HT-29 (cell line): Measurements from ENCODE around the gene WDFY4. TPM values are rescaled to one million over a fixed set of nuclear protein-coding genes. Genes with fewer than 3 reads are reported as not detected.
A peak's percentile ranks its signal among the peaks of the same experiment; 100 is the strongest.

Experiments used
- DNase-seq: peaks from one replicate; pipeline ENCODE4 v3.0.0-alpha.2; 2015; ENCODE audit warnings: low spot score
- total RNA-seq: library from RNA; depleted of rRNA; stranded (reverse); fragments of >200 nt; shearing (Covaris generic); gene quantifications from 2 replicates; pipeline ENCODE4 v1.2.3, GENCODE V29; 2014

The WDFY4 gene
- total RNA-seq, 1 experiment from 2014 or later, result 0.10 TPM

DNA sequence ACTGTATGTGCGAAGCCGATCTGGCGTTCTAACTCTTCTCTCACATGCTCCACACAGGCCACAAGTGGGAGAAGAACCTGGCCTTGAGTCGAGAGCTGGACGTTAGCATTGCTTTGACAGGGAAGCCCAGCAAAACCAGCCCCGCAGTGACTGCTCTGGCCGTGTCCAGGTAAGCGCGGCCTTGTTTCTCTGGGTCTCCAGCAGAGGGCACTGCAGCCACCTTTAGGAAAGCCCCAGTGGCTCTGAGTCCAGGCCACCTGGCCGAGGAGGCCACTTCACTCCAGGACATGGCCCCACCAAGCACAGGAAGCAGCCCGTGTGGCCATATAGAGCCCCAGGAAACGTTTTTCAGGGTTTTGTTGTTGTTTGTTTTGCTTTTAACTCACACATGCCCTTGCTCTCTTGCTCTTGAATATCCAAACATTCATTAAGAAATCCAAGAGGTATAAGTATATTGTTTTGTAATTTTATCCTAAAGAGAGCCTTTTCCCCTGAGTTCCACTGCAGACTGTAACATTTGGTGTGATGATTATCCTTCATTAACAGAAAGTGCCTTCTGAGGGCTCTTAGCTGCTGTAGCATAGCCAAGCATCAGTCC is 296.7 kb downstream of the WDFY4 start:
- peak; percentile 85 for DNase-seq

DNA sequence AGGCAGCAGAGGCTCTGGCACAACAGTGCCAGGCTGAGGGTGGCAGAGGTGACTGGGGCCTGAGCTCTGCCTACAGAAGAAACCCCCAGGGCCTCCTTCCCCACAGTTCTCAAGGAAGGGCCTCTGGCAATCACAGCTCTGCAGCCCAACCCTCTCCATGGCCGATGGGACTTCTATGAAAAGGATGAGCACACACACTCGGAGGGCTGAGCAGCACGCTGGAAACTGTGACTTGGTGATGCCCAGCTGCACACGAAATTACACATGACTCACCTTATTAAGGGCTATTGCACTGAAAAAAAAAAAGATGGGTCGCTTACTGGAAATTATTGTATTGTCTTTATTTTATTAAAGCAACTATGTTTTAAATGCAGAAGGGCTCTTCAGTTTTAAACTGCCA is 297.9 kb downstream of the WDFY4 start:
- DNase-seq, result no peak

DNA sequence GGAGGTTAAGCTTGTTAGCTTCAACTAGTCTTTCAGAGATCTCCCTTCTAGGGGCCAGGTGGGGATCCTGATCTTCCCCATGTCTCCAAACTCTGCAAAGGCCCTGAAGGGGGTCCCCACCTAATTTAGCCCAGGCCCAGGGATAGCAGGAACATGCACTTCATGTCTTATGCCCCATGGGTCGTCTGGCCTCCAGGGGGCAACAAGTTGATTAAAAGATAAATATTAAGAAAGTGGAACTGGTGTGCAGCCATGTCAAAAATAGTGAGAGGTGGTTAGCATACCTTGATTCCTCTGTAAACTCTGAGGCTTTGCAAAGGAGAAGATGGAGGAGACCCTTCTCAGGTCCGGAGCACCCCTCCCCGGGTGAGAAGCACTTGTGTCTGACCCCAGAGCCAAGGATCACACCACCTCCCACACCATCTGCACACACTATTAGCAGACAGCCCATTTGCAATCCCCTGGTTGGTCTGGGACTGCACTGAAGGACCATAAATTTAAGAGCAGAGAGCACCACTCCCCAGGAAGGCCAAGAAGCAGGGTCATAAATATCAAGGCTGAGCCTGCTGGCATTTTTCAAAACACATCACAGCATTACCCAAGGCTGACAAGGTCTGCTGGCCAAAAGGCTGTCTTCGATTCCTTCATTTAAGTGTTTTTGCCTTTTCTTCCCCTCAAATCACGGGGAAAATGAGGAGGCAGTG is 299.1 kb downstream of the WDFY4 start:
- no peak for DNase-seq

DNA sequence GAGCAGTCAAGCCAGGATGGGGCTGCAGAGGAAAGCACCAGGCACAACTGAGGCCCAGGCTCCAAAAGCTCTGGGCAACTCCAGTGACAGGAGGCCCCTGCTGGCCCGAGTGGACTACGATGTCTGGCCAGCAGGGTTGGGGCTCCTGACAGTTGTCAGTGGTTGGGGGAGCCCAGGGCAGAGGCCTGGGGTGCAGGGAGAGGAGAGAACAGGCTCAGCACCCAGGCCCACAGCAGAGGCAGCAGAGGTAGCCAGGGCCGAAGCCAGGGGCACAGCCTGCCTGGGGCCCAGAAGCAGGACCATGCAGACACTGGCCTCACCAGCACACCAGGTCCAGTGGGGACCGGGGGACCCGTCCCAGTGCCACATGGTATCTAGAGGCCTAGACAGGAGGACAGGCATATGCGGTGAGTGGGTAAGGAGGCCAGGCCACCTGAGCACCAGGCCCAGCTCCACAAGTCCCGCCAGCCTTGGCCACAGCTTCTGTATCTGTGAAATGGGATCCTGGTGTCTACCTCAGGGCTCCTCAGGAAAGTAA is 301.0 kb downstream of the WDFY4 start:
- DNase-seq, result no peak

DNA sequence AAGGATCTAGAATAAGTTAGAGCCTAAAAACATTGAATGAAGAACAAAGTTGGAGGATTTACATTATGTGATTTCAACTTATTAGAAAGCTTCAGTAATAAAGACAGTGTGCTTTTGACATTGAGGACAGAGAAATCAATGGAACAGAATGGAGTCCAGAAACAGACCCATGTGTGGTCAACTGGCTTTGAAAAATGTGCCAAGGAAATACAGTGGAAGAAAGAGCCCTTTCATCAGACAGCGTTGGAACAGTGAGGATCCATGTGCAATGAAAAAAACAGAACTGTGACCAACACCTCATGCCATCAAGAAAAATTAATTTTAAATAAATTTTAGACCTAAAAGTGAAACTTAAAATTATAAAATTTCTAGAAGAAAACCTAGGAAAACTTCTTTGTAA is 305.6 kb downstream of the WDFY4 start:
- DNase-seq, result no peak

DNA sequence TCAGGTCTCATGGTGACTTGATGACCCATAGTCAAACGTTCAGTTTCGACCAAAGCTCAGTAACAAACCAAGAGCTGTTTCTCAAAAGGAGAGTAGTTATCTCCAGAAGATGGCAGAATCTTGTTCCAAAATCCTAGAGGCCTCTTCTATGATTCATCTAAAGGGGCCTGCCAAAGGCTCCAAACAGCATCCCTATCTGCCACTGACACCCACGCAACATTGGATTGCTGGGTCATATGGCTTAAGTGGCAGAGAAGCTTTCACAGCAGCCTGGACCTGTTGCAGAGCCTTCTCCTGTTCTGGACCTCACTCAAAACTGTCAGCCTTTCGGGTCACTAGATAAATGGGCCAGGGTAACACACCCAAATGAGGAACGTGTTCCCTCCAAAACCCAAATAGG is 309.0 kb downstream of the WDFY4 start:
- no peak for DNase-seq

DNA sequence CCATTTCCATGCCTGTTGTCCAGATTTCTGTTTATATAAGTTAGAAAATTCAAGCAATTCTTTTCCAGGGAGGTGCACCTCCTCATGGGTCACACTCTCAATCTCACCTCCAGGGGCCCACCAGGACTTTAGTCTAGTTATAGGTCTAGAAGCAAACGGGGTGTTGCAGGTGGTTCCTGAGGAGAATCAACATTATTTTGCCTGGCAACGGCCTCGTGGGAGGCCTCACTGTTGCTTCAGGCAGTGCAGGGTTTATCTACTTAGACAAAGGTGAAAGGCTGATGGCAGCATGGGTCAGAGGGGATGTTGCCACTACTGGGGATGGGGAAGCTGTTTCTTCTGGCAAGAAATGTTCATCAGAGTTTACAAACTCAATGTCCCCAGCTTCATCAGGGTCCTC is 311.7 kb downstream of the WDFY4 start:
- no peak for DNase-seq

DNA sequence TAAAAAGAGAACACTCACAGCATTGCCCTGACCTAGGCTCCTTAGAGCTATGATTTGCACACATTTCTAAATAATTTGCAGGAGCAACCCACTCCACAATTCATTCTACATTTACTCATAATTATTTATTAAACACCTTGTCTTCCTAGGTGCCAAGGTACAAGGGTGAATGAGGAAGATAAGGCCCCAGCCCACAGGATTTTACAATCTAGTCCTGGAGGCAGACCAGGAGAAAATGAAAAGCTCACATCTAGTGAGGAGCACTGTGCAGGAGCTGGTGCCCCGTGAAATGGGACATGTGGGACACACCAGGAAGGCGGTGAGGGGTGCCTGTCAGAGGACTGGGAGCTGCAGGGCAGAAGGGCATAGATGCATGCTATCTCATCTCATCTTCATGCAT is 314.7 kb downstream of the WDFY4 start:
- DNase-seq, result no peak

DNA sequence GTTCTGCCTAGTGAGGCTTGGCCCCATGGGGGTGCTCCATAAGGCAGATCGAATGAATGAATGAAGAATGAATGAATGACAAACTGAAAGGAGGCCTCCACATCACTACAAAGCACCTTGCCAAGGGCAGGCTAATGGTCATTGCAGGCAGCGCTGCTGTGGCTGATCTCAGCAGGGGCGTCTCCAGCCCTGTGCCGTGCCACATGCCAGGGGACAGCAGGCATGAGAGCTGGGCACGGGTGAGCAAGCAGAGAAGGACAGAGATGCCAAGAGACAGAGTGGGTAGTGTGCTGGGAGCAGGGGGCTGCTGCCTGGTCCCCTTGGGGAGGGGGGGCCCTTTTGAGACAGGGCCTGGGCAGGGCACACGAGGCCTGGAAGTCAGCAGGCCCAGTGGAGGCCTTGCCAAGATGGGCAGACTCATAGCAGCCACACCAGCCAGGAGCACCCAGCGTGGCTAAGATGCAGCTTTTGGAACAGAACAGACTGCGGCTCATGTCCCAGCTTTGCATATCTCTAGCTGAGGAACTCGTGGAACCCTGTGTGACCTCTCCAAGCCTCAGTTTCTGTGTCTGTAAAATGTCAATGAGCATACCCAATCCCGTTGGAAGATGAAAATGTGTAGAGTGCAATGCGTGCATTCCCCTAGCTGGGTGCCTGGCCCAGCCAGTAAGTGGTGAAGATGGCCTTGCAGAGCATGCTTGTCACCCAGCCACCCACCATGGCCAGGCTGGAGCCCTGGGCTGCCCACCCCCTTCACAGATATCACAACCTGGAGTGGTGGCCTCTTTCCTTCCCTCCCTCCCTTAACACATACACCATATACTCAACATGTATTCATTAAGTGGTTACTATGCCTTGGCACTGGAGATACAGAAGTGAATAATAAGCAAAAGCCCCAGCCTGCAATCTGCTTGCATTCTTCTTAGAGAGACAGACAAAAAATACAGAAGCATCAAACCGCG is 316.0 kb downstream of the WDFY4 start:
- DNase-seq, result no peak

DNA sequence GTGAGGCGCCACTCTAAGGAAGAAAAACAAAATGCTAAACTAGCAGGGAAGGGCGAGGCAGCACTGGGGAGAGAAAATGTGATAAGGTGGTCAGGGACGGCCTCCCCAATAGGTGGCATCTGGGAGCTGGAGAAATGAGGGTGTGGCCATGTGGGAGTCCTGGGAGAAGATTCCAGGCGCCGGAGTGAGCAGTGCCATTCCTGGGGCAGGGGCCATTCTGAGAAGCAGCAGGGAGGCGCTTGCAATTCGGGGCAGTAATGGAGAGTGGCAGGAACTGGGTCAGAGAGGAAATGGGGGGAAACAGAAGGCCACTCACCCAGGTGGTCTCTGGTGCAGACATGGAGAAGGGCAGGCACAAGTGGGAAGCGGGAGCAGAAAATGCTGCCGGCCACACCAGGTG is 316.7 kb downstream of the WDFY4 start:
- peak; percentile 10 for DNase-seq

DNA sequence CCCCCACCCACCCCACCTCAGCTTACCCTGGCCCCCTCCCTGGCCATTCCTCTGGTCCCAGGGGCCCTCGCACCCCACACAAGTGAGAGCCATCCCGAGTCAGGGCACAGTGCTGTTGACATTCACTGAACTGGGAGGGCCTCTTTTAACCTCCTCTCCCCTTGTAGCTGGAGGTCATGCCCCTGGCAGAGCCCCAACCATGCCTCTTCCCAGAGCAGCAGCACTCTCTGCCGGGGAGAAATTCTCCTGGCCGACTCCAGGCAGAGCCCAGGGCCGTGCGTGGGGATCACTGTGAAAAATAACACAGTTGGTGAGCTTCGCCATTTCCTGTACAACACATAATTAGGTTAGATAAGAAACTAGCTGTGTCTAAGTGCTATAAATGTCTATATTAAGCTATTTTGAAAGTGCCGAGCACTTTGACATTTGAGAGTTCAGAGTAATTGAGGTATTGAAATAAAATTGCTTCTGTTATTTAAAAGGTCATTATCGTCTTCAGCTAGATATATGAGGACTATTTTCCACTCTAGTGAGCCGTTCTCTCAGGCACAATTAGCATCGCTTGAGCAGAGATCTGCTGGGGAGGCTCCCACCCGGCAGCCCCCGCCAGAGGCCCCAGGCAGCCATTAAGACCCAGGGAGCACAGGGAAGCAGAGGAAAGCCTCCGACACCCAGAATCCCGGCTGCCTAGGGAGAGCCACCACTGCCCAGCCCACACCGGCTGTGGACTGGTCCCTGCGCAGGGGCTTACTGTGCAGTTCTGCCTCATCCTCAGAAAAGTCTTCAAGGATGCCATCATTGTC is 317.4 kb downstream of the WDFY4 start:
- no peak for DNase-seq

DNA sequence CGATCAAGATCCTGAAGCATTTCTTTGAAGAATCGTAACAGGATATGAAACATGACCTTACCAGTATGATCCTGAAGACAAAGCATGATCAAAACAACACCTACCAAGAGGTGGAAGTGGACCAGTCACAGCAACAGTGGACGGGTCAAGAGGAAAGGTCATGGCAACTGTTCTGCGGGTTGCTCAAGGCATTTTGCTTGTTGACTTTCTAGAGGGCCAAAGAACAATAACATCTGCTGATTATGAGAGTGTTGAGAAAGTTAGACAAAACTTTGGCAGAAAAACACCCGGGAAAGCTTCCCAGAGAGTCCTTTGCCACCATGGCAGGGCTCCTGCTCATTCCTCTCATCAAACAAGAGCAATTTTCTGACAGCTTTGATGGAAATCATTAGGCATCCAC is 320.6 kb downstream of the WDFY4 start:
- no peak for DNase-seq

DNA sequence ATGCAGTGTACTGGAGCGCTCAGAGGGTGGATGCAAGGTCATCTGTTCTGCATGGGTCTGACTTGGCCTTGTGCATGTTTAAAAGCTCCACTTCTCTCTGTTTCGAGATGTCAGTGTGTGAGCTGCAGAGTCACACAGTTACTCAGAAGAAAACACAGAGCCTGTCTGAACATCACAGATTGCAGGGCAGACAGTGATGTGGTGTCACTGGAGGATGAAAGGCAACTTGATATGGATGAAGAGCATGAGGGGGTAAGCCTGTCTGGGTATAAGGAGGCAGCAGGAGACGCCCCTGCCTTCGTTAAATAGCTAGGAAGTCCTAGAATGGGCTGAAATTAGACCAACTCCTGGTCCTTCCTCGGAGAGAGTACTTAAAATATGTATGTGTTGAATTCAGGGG is 322.5 kb downstream of the WDFY4 start:
- no peak for DNase-seq

DNA sequence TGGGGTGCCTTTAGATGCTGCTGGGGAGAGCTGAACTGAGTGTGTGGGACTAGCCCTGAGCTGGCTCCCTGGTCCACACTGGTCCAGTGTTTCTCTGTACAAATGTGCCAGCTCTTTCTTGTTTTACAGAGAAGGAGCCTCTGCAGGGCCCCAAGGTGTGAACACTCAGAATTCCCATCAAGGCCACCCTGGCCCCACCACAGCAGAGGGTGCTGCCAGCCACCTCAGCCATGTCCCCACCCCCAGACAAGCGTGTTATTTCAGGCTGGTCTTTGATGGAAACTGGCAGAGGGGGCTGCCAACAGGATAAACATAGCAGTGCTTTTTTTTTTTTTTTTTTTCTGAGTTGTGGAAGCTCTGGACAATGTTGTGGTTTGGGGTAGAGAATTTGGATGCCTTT is 323.4 kb downstream of the WDFY4 start:
- DNase-seq, result no peak

DNA sequence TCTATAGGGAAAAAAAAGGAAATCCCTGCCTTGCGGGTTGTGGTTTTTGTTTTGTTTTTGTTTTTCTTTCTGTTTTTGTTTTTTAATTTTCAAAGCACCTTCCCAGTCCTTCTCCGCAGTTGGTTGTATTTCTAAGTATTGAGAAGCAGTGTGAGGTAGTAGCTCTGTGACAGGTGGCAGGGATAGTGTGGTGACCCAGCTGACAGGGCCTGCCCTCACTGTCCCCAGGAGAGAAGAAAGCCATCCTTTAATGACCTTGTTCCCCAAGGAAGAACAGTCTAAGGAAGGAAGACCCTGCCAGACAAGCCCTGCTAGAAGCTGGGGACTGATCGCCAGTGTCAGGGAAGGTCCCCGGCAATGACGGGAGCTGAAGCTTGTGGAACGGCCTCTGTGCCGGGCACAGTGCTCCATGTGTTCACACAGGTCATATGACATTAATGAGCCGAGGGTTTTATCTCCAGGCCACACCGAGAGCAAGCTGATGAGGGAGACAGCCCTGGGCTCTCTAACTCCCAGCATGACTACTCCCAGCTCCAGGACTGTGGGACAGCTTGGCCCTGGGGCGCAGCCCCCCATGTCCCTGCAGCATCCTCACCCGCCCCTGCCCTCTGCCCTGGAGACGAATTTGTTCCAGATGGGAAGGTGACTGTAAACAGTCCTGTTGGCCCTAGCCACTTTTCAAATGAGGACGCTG is 324.0 kb downstream of the WDFY4 start:
- no peak for DNase-seq

DNA sequence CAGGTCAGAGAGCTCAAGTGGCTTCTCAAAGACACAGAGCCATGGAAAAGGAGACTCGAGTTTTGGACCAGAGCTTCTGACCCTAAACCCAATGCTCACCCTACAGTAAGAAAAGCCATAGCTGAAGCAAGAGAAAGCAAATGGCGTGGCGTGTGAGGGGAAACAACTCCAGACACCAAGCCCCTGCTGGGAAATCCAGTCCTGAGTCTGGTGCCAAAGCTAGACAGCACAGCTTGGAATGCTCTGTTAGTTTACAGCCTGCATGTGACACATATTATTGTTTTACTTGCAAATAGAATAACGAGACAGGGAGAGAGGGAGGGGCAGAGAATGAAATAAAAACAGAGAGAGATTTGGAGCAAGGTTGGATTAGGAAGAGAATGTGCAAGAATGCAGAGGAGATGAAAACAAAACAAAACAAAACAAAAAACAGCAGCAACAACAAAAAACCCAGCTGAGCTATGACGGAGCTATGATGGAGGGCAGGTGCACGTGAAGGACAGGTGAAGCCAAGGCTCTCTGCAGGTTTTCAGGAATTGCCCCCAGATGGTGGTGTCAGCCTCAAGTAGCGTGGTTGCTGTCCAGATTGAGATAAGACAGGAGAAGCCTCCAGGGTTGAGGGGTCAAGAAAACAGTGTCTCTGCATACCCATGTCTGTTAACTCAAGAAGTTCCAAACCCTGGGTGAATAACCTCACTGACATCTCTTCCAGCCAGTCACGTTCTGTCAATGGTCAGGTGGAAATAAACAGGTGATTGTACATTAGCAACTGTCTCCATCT is 324.7 kb downstream of the WDFY4 start:
- no peak for DNase-seq

DNA sequence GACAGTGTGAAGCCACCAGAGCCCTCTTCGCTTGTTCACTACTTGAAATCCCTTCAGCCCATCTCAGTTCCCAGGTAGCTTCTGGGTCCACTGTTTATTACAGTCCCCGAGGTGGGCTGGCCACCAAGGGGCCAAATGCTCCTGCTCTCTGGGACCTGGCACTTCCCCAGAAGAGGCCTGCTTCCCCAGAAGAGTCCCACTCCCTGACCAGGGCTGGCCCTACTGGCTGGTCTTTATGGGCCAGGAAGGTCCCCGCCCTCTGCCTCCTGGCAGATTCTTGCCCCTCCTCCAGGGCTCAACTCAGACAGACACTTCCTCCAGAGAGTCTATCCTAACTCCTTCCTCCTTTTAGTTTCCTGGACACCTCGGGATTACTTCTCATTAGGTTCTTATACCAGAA is 325.6 kb downstream of the WDFY4 start:
- no peak for DNase-seq

DNA sequence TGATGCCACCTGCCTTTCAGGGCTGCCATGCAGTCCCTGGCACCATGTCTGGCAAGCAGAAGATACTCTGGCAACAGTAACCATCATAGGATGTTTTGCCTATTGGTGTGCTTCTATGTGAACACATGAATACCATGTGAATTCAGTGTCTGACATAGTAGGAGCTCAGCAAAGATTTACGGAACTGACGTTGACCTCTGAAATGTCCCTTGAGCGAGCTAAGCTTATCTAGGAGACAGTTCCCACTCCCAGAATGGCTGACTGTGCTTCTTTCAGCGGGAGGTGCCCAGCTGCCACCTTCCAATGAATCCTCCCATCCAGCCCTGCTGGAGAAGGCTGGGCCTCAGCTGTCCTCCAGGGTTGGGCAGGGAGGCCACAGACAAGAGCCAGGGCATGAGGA is 326.2 kb downstream of the WDFY4 start:
- DNase-seq, result no peak

DNA sequence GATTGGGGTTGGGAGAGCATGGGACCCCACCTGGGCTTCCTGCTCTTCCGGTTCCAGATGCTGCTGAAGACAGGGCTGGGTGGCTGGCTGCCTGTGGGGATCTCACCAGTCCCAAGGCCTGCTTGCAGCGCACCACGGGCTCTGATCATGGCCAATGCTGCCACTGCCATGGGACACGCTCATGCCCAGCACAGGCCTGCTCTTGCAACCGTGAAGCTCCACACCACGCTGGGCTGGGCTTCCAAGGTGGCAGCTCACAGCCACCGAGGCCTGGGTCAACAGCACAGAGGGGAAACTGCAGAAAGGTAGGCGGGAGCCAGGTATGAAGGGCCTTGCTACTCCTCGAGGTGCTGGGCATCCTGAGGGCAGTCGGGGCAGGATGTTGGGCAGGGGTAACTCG is 327.1 kb downstream of the WDFY4 start:
- DNase-seq, result no peak

DNA sequence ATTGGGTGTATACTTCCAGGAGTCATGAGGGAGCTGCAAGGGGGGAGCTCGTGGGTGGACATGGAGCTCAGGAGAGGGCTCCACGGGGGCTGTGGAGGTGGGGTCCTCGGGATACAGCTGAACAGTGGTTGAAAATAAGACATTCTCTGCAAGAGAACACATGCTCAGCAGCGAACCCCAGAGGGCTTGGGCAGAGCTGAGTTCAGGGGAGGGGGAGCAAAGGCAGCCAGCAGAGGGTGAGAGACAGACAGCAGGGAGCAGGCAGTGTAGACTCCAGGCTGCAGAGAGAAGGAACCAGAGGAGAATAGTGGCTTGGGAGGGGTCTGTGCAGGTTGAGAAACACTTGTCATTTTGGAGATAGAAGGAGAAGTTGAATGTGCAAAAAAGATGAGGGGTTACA is 327.9 kb downstream of the WDFY4 start:
- no peak for DNase-seq
